Smooth muscle cell (in vitro differentiated cells): Measurements from ENCODE around the gene BTNL3. TPM values are rescaled to one million over a fixed set of nuclear protein-coding genes. Genes with fewer than 3 reads are reported as not detected.
"Not testable (repeated sequence)": the region's sequence is repeated elsewhere in the genome, so short reads cannot be mapped to it uniquely, and the experiment has no call there.

Experiments used
- DNase-seq: peaks from one replicate; lab custom pipeline; 2025; ENCODE audit not compliant: unreplicated experiment; lab: John Stamatoyannopoulos, UW
- H2AFZ ChIP-seq: fragments of 200-600 bp; sonication (generic); 2 replicates; pipeline ENCODE4 v1.6.0; 2016; ENCODE audit warnings: antibody characterized with exemption, low read depth, mild to moderate bottlenecking
- H3F3A ChIP-seq: fragments of 200-600 bp; sonication (generic); 2 replicates; pipeline ENCODE4 v1.6.0; 2017; ENCODE audit warnings: antibody characterized with exemption, low read depth
- H3K27ac ChIP-seq: fragments of 200-600 bp; sonication (generic); 2 replicates; pipeline ENCODE4 v1.5.1; 2016; ENCODE audit warnings: low read depth, mild to moderate bottlenecking
- H3K27me3 ChIP-seq: fragments of 200-600 bp; sonication (generic); 2 replicates; pipeline ENCODE4 v1.6.1; 2016; ENCODE audit warnings: low read depth, mild to moderate bottlenecking
- H3K36me3 ChIP-seq: fragments of 200-600 bp; sonication (generic); 2 replicates; pipeline ENCODE4 v1.5.1; 2016; ENCODE audit warnings: low read depth
- H3K4me1 ChIP-seq: fragments of 200-600 bp; sonication (generic); 2 replicates; pipeline ENCODE4 v1.5.1; 2016; ENCODE audit warnings: low read depth
- H3K4me2 ChIP-seq: fragments of 200-600 bp; sonication (generic); 2 replicates; pipeline ENCODE4 v1.6.0; 2016; ENCODE audit warnings: mild to moderate bottlenecking
- H3K4me3 ChIP-seq: fragments of 200-600 bp; sonication (generic); 2 replicates; pipeline ENCODE4 v1.5.1; 2016; ENCODE audit warnings: mild to moderate bottlenecking
- H3K79me2 ChIP-seq: fragments of 200-600 bp; sonication (generic); 2 replicates; pipeline ENCODE4 v1.6.0; 2016; ENCODE audit warnings: low read depth, mild to moderate bottlenecking
- H3K9ac ChIP-seq: fragments of 200-600 bp; sonication (generic); 2 replicates; pipeline ENCODE4 v1.6.0; 2016; ENCODE audit warnings: low read depth
- H3K9me3 ChIP-seq: fragments of 200-600 bp; sonication (generic); replicated peaks from 2 replicates; pipeline ENCODE4 v1.5.1; 2016; ENCODE audit warnings: low read depth
- H4K20me1 ChIP-seq: fragments of 200-600 bp; sonication (generic); 2 replicates; pipeline ENCODE4 v1.6.0; 2016; ENCODE audit warnings: low read depth
- WGBS: methylation state at CpG from one replicate; pipeline ENCODE4 v1.1.7; 2016; ENCODE audit warnings: low lambda C conversion rate; 5-methylcytosine and 5-hydroxymethylcytosine counted together
- polyA plus RNA-seq: library from polyadenylated mRNA; unstranded; fragments of >200 nt; fragmentation: Nextera tagmentation; extraction: Ambion mirVana; gene quantifications from 2 replicates; pipeline ENCODE4 v1.2.1, GENCODE V29; 2016
- total RNA-seq: library from RNA; depleted of rRNA; stranded (reverse); fragments of >200 nt; gene quantifications from 2 replicates; pipeline ENCODE4 v1.2.3, GENCODE V29; 2014
- TF ChIP-seq, protein P1 (sequence below): fragments of 200-600 bp; sonication (generic); IDR thresholded peaks from 2 replicates; pipeline ENCODE4 v1.5.1; 2017; ENCODE audit warnings: borderline replicate concordance, mild to moderate bottlenecking, antibody characterized with exemption; ENCODE audit not compliant: insufficient read depth, poor library complexity, severe bottlenecking

Gene BTNL3
- total and polyA plus RNA-seq, 2 experiments from 2014 or later = not detected

DNA sequence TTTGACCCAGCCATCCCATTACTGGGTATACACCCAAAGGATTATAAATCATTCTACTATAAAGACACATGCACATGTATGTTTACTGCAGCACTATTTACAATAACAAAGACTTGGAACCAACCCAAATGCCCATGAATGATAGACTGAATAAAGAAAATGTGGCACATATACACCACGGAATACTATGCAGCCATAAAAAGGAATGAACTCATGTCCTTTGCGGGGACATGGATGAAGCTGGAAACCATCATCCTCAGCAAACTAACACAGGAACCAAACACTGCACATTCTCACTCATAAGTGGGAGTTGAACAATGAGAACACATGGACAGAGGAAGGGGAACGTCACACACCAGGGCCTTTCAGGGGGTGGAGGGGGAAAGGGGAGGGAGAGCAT is 28.8 kb downstream of the BTNL3 start:
- not testable (repeated sequence) for H3K4me1 ChIP-seq, H3K4me2 ChIP-seq, H2AFZ ChIP-seq, H3F3A ChIP-seq, H3K36me3 ChIP-seq, H3K27ac ChIP-seq, H3K4me3 ChIP-seq, H3K9ac ChIP-seq, H4K20me1 ChIP-seq, H3K27me3 ChIP-seq, DNase-seq, H3K9me3 ChIP-seq, H3K79me2 ChIP-seq
- 85% methylated on average over 3 of the region's 3 CpGs for WGBS

DNA sequence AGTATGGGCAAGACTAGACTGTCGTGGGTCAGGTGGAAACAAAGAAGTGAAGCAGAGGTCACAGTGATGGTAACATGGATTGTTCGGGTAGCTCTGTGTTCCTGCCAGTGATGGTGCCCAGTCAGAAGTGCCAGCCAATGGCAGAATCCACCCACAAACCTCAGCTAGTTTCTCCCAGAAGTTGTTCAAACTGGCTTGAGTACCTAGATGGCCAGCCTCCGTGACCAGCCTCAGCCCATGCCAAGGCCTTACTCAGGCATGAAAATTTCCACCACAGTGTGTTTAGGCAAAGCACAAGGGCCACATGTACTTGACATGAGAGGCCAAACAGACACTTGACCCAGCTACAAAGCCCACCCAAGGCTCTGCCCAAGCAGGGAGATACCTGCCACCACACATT is 32.0 kb downstream of the BTNL3 start:
- Histone ChIP-seq H3K9me3 (peaks cover 4% of the 10 kb centered on the region), H3K4me2 (no peak overlapping the region), H3K4me1 (no peaks in the 10 kb centered on the region), H4K20me1 (no peaks in the 10 kb centered on the region), H3K9ac (no peak overlapping the region), H3K79me2 (no peaks in the 10 kb centered on the region), H3F3A (no peaks in the 10 kb centered on the region), H3K27ac (no peak overlapping the region), H3K36me3 (no peaks in the 10 kb centered on the region), H2AFZ (no peak overlapping the region), H3K4me3 (no peak overlapping the region), H3K27me3 (no peaks in the 10 kb centered on the region)
- 78% methylated on average over 3 of the region's 3 CpGs for WGBS
- no peak for DNase-seq
- TF ChIP-seq, protein P1, sequence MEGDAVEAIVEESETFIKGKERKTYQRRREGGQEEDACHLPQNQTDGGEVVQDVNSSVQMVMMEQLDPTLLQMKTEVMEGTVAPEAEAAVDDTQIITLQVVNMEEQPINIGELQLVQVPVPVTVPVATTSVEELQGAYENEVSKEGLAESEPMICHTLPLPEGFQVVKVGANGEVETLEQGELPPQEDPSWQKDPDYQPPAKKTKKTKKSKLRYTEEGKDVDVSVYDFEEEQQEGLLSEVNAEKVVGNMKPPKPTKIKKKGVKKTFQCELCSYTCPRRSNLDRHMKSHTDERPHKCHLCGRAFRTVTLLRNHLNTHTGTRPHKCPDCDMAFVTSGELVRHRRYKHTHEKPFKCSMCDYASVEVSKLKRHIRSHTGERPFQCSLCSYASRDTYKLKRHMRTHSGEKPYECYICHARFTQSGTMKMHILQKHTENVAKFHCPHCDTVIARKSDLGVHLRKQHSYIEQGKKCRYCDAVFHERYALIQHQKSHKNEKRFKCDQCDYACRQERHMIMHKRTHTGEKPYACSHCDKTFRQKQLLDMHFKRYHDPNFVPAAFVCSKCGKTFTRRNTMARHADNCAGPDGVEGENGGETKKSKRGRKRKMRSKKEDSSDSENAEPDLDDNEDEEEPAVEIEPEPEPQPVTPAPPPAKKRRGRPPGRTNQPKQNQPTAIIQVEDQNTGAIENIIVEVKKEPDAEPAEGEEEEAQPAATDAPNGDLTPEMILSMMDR = no peak

- Histone ChIP-seq H3K4me1 (no peaks in the 10 kb centered on the region), H3K9me3 (peaks cover 4% of the 10 kb centered on the region), H3K27me3 (no peaks in the 10 kb centered on the region), H2AFZ (no peak overlapping the region), H3K79me2 (no peaks in the 10 kb centered on the region), H3K9ac (no peak overlapping the region), H4K20me1 (no peaks in the 10 kb centered on the region), H3K4me2 (no peak overlapping the region), H3F3A (no peaks in the 10 kb centered on the region), H3K36me3 (no peaks in the 10 kb centered on the region), H3K27ac (no peak overlapping the region), H3K4me3 (no peak overlapping the region)
- TF ChIP-seq, protein P1 = no peak
- no peak for DNase-seq
- WGBS = 69% methylated on average over 1 of the region's 1 CpG
Observed at GRCh38 chr5:181024245-181025064, 35.8 kb downstream of the BTNL3 start.

- 52% methylated on average over 11 of the region's 11 CpGs for WGBS
- H3K9me3 ChIP-seq = no peaks in the 10 kb centered on the region
- H3K9ac ChIP-seq = no peak overlapping the region
- no peak for DNase-seq
- peak overlapping the region; percentile 77 for H2AFZ ChIP-seq
- H3K79me2 ChIP-seq = no peaks in the 10 kb centered on the region
- peak overlapping the region; percentile 79 for H3K4me2 ChIP-seq
- H3F3A ChIP-seq = no peaks in the 10 kb centered on the region
- no peak overlapping the region for H3K27ac ChIP-seq
- TF ChIP-seq, protein P1 = no peak
- no peaks in the 10 kb centered on the region for H3K36me3 ChIP-seq
- peak overlapping the region; percentile 36 for H3K4me3 ChIP-seq
- no peaks in the 10 kb centered on the region for H3K27me3 ChIP-seq
- H4K20me1 ChIP-seq = no peaks in the 10 kb centered on the region
- H3K4me1 ChIP-seq = no peaks in the 10 kb centered on the region
Observed at GRCh38 chr5:181027452-181028031, 38.9 kb downstream of the BTNL3 start.
